Measurements from ENCODE around the gene SMG7.

Gene SMG7

GRCh38 chr1:183477986-183478781, 5.9 kb downstream of the SMG7 start:
- H3K9ac ChIP-seq (ENCODE audit: low read depth, low read length), result no peak overlapping the region

GRCh38 chr1:183480971-183481441, 8.7 kb downstream of the SMG7 start:
- no peaks in the 10 kb centered on the region for H3K36me3 ChIP-seq (ENCODE audit: insufficient read depth, low read length)
- H3K4me1 ChIP-seq (ENCODE audit: insufficient read depth, low read length), result peaks cover 34% of the 10 kb centered on the region
- H3K9ac ChIP-seq (ENCODE audit: low read depth, low read length), result no peak overlapping the region
- no peaks in the 10 kb centered on the region for H3K9me3 ChIP-seq (ENCODE audit: control insufficient read depth, insufficient read depth, low read length)

More at GRCh38 chr1:183477986-183478781, 5.9 kb downstream of the SMG7 start:
- Histone ChIP-seq H3K4me1 (ENCODE audit: insufficient read depth, low read length) (peaks cover 19% of the 10 kb centered on the region), H3K36me3 (ENCODE audit: insufficient read depth, low read length) (no peaks in the 10 kb centered on the region), H3K9me3 (ENCODE audit: control insufficient read depth, insufficient read depth, low read length) (no peaks in the 10 kb centered on the region)

GRCh38 chr1:183483224-183483623, 10.9 kb downstream of the SMG7 start:
- no peaks in the 10 kb centered on the region for H3K9me3 ChIP-seq (ENCODE audit: control insufficient read depth, insufficient read depth, low read length)
- H3K4me1 ChIP-seq (ENCODE audit: insufficient read depth, low read length), result peaks cover 34% of the 10 kb centered on the region
- no peak overlapping the region for H3K9ac ChIP-seq (ENCODE audit: low read depth, low read length)
- H3K36me3 ChIP-seq (ENCODE audit: insufficient read depth, low read length), result no peaks in the 10 kb centered on the region

- H3K4me1 ChIP-seq (ENCODE audit: insufficient read depth, low read length), result peaks cover 34% of the 10 kb centered on the region
These were observed 12.0 kb downstream of the SMG7 start for GRCh38 chr1:183484254-183484653.

GRCh38 chr1:183484851-183485250, 12.6 kb downstream of the SMG7 start:
- Histone ChIP-seq H3K9me3 (ENCODE audit: control insufficient read depth, insufficient read depth, low read length) (no peaks in the 10 kb centered on the region), H3K9ac (ENCODE audit: low read depth, low read length) (no peak overlapping the region), H3K36me3 (ENCODE audit: insufficient read depth, low read length) (no peaks in the 10 kb centered on the region), H3K4me1 (ENCODE audit: insufficient read depth, low read length) (peaks cover 31% of the 10 kb centered on the region)

More at GRCh38 chr1:183484254-183484653, 12.0 kb downstream of the SMG7 start:
- Histone ChIP-seq H3K36me3 (ENCODE audit: insufficient read depth, low read length) (no peaks in the 10 kb centered on the region), H3K9me3 (ENCODE audit: control insufficient read depth, insufficient read depth, low read length) (no peaks in the 10 kb centered on the region), H3K9ac (ENCODE audit: low read depth, low read length) (no peak overlapping the region)

- Histone ChIP-seq H3K9me3 (ENCODE audit: control insufficient read depth, insufficient read depth, low read length) (no peaks in the 10 kb centered on the region), H3K9ac (ENCODE audit: low read depth, low read length) (no peak overlapping the region), H3K4me1 (ENCODE audit: insufficient read depth, low read length) (peaks cover 15% of the 10 kb centered on the region; the same call in 1 of the 2 replicates), H3K36me3 (ENCODE audit: insufficient read depth, low read length) (no peaks in the 10 kb centered on the region)
These were observed 15.6 kb downstream of the SMG7 start for GRCh38 chr1:183487674-183488442.

- H3K4me1 ChIP-seq (ENCODE audit: insufficient read depth, low read length), result no peaks in the 10 kb centered on the region
- H3K9ac ChIP-seq (ENCODE audit: low read depth, low read length), result no peak overlapping the region
- H3K36me3 ChIP-seq (ENCODE audit: insufficient read depth, low read length), result no peaks in the 10 kb centered on the region
- no peaks in the 10 kb centered on the region for H3K9me3 ChIP-seq (ENCODE audit: control insufficient read depth, insufficient read depth, low read length)
These were observed 18.6 kb downstream of the SMG7 start for GRCh38 chr1:183490932-183491331.

GRCh38 chr1:183493540-183494245, 21.4 kb downstream of the SMG7 start:
- H3K9me3 ChIP-seq (ENCODE audit: control insufficient read depth, insufficient read depth, low read length), result no peaks in the 10 kb centered on the region
- no peak overlapping the region for H3K9ac ChIP-seq (ENCODE audit: low read depth, low read length)
- peaks cover 5% of the 10 kb centered on the region for H3K4me1 ChIP-seq (ENCODE audit: insufficient read depth, low read length)

GRCh38 chr1:183495420-183495819, 23.1 kb downstream of the SMG7 start:
- Histone ChIP-seq H3K36me3 (ENCODE audit: insufficient read depth, low read length) (no peaks in the 10 kb centered on the region), H3K9ac (ENCODE audit: low read depth, low read length) (no peak overlapping the region), H3K9me3 (ENCODE audit: control insufficient read depth, insufficient read depth, low read length) (no peaks in the 10 kb centered on the region), H3K4me1 (ENCODE audit: insufficient read depth, low read length) (peaks cover 14% of the 10 kb centered on the region)

More at GRCh38 chr1:183493540-183494245, 21.4 kb downstream of the SMG7 start:
- no peaks in the 10 kb centered on the region for H3K36me3 ChIP-seq (ENCODE audit: insufficient read depth, low read length)

GRCh38 chr1:183497218-183497617, 24.9 kb downstream of the SMG7 start:
- Histone ChIP-seq H3K9ac (ENCODE audit: low read depth, low read length) (no peak overlapping the region), H3K36me3 (ENCODE audit: insufficient read depth, low read length) (no peaks in the 10 kb centered on the region), H3K9me3 (ENCODE audit: control insufficient read depth, insufficient read depth, low read length) (no peaks in the 10 kb centered on the region), H3K4me1 (ENCODE audit: insufficient read depth, low read length) (peaks cover 18% of the 10 kb centered on the region)

GRCh38 chr1:183498342-183498991, 26.2 kb downstream of the SMG7 start:
- H3K4me1 ChIP-seq (ENCODE audit: insufficient read depth, low read length), result peaks cover 18% of the 10 kb centered on the region
- no peaks in the 10 kb centered on the region for H3K36me3 ChIP-seq (ENCODE audit: insufficient read depth, low read length)
- H3K9me3 ChIP-seq (ENCODE audit: control insufficient read depth, insufficient read depth, low read length), result no peaks in the 10 kb centered on the region
- H3K9ac ChIP-seq (ENCODE audit: low read depth, low read length), result no peak overlapping the region

- H3K9me3 ChIP-seq (ENCODE audit: control insufficient read depth, insufficient read depth, low read length), result no peaks in the 10 kb centered on the region
- peaks cover 2% of the 10 kb centered on the region; the same call in 1 of the 2 replicates for H3K4me1 ChIP-seq (ENCODE audit: insufficient read depth, low read length)
- H3K36me3 ChIP-seq (ENCODE audit: insufficient read depth, low read length), result no peaks in the 10 kb centered on the region
- no peak overlapping the region for H3K9ac ChIP-seq (ENCODE audit: low read depth, low read length)
These were observed 33.3 kb downstream of the SMG7 start for GRCh38 chr1:183505454-183506089.

- Histone ChIP-seq H3K9ac (ENCODE audit: low read depth, low read length) (no peak overlapping the region), H3K4me1 (ENCODE audit: insufficient read depth, low read length) (peaks cover 6% of the 10 kb centered on the region; the same call in 1 of the 2 replicates), H3K9me3 (ENCODE audit: control insufficient read depth, insufficient read depth, low read length) (no peaks in the 10 kb centered on the region), H3K36me3 (ENCODE audit: insufficient read depth, low read length) (no peaks in the 10 kb centered on the region)
These were observed 34.3 kb downstream of the SMG7 start for GRCh38 chr1:183506561-183506960.
